MM.1S (cell line): Measurements from ENCODE around the gene ERICH6B.

Experiments used
- DNase-seq: peaks from one replicate; pipeline ENCODE4 v3.0.0-alpha.2; 2015
- H2AFZ ChIP-seq: fragments of 300-600 bp; sonication (generic); 2 replicates; pipeline ENCODE4 v1.6.0; 2016; ENCODE audit warnings: antibody characterized with exemption, low read length
- H3F3A ChIP-seq: fragments of 300-600 bp; sonication (generic); 2 replicates; pipeline ENCODE4 v1.6.1; 2016; ENCODE audit warnings: mild to moderate bottlenecking, antibody characterized with exemption, low read length, moderate library complexity, mixed read lengths; ENCODE audit not compliant: insufficient read depth
- H3K27ac ChIP-seq: fragments of 300-600 bp; sonication (generic); 2 replicates; pipeline ENCODE4 v1.5.1; 2016; ENCODE audit warnings: mild to moderate bottlenecking, low read length
- H3K27me3 ChIP-seq: fragments of 300-600 bp; sonication (generic); replicated peaks from 2 replicates; pipeline ENCODE4 v1.6.0; 2016; ENCODE audit warnings: low read length; ENCODE audit not compliant: insufficient read depth
- H3K36me3 ChIP-seq: fragments of 300-600 bp; sonication (generic); replicated peaks from 2 replicates; pipeline ENCODE4 v1.6.1; 2016; ENCODE audit warnings: mild to moderate bottlenecking, low read length, mixed read lengths; ENCODE audit not compliant: insufficient read depth
- H3K4me1 ChIP-seq: fragments of 300-600 bp; sonication (generic); 2 replicates; pipeline ENCODE4 v1.6.1; 2016; ENCODE audit warnings: low read length, mixed read lengths
- H3K4me2 ChIP-seq: fragments of 300-600 bp; sonication (generic); 2 replicates; pipeline ENCODE4 v1.6.0; 2016; ENCODE audit warnings: low read depth, low read length
- H3K4me3 ChIP-seq: fragments of 300-600 bp; sonication (generic); 2 replicates; pipeline ENCODE4 v1.5.1; 2016; ENCODE audit warnings: low read length, mixed read lengths
- H3K79me2 ChIP-seq: fragments of 300-600 bp; sonication (generic); 2 replicates; pipeline ENCODE4 v1.6.1; 2016; ENCODE audit warnings: mixed run types, low read length, mixed read lengths
- H3K9ac ChIP-seq: fragments of 300-600 bp; sonication (generic); 2 replicates; pipeline ENCODE4 v1.6.1; 2016; ENCODE audit warnings: low read length, mixed read lengths
- H3K9me2 ChIP-seq: fragments of 300-600 bp; sonication (generic); replicated peaks from 2 replicates; pipeline ENCODE4 v1.6.1; 2016; ENCODE audit warnings: mild to moderate bottlenecking, low read length, mixed read lengths; ENCODE audit not compliant: insufficient read depth
- H3K9me3 ChIP-seq: fragments of 300-600 bp; sonication (generic); replicated peaks from 2 replicates; pipeline ENCODE4 v1.6.1; 2016; ENCODE audit warnings: mild to moderate bottlenecking, low read length, mixed read lengths; ENCODE audit not compliant: insufficient read depth
- H4K20me1 ChIP-seq: fragments of 300-600 bp; sonication (generic); 2 replicates; pipeline ENCODE4 v1.6.1; 2016; ENCODE audit warnings: mild to moderate bottlenecking, low read length, moderate library complexity, mixed read lengths; ENCODE audit not compliant: insufficient read depth
- CTCF ChIP-seq: fragments of 300-600 bp; sonication (generic); IDR thresholded peaks from 2 replicates; pipeline ENCODE4 v1.5.1; 2016; ENCODE audit warnings: antibody characterized with exemption, low read length, mixed read lengths
- EZH2 ChIP-seq: fragments of 300-600 bp; sonication (generic); optimal IDR thresholded peaks from 2 replicates; pipeline ENCODE3; 2017; ENCODE audit warnings: low read depth, mild to moderate bottlenecking, antibody characterized with exemption, low read length, mixed read lengths
- EZH2phosphoT487 ChIP-seq: fragments of 300-600 bp; sonication (generic); IDR thresholded peaks from 2 replicates; pipeline ENCODE4 v1.6.1; 2018; ENCODE audit warnings: antibody characterized with exemption, low read length

Gene ERICH6B

GRCh38 chr13:45603338-45603737 lies 12.2 kb downstream of the ERICH6B start:
- H3K79me2 ChIP-seq = no peaks in the 10 kb centered on the region
- H3K9me2 ChIP-seq = no peaks in the 10 kb centered on the region
- H3K27me3 ChIP-seq = no peaks in the 10 kb centered on the region
- H3K36me3 ChIP-seq = no peaks in the 10 kb centered on the region
- no peaks in the 10 kb centered on the region for H4K20me1 ChIP-seq
- no peak overlapping the region for H3K4me3 ChIP-seq
- no peaks in the 10 kb centered on the region for H3F3A ChIP-seq
- no peak overlapping the region for H2AFZ ChIP-seq
- TF ChIP-seq EZH2phosphoT487 = no peak
- no peak for TF ChIP-seq EZH2
- no peak for TF ChIP-seq CTCF
- H3K9me3 ChIP-seq = no peaks in the 10 kb centered on the region
- DNase-seq = no peak
- no peak overlapping the region for H3K4me2 ChIP-seq
- no peak overlapping the region for H3K9ac ChIP-seq
- H3K4me1 ChIP-seq = no peaks in the 10 kb centered on the region
- H3K27ac ChIP-seq = no peak overlapping the region

- H3K27me3 ChIP-seq = no peaks in the 10 kb centered on the region
- no peaks in the 10 kb centered on the region for H3K79me2 ChIP-seq
- no peaks in the 10 kb centered on the region for H3F3A ChIP-seq
- H3K4me3 ChIP-seq = no peak overlapping the region
- no peaks in the 10 kb centered on the region for H3K36me3 ChIP-seq
- no peak for TF ChIP-seq EZH2phosphoT487
- TF ChIP-seq EZH2 = no peak
- TF ChIP-seq CTCF = no peak
- H3K4me2 ChIP-seq = no peak overlapping the region
- no peaks in the 10 kb centered on the region for H3K4me1 ChIP-seq
- H4K20me1 ChIP-seq = no peaks in the 10 kb centered on the region
- no peaks in the 10 kb centered on the region for H3K9me2 ChIP-seq
- no peak overlapping the region for H3K27ac ChIP-seq
- H3K9me3 ChIP-seq = no peaks in the 10 kb centered on the region
- H3K9ac ChIP-seq = no peak overlapping the region
- H2AFZ ChIP-seq = no peak overlapping the region
- no peak for DNase-seq
Measured at GRCh38 chr13:45602183-45603170, 13.1 kb downstream of the ERICH6B start.

GRCh38 chr13:45601680-45602079 lies 13.9 kb downstream of the ERICH6B start:
- TF ChIP-seq CTCF = no peak
- no peak for TF ChIP-seq EZH2
- no peak for TF ChIP-seq EZH2phosphoT487
- H2AFZ ChIP-seq = no peak overlapping the region
- no peaks in the 10 kb centered on the region for H3K9me3 ChIP-seq
- H3K79me2 ChIP-seq = no peaks in the 10 kb centered on the region
- H3K27ac ChIP-seq = no peak overlapping the region
- no peak overlapping the region for H3K4me2 ChIP-seq
- H3K9me2 ChIP-seq = no peaks in the 10 kb centered on the region
- no peak for DNase-seq
- H3K4me3 ChIP-seq = no peak overlapping the region
- H3K36me3 ChIP-seq = no peaks in the 10 kb centered on the region
- H3F3A ChIP-seq = no peaks in the 10 kb centered on the region
- no peaks in the 10 kb centered on the region for H3K4me1 ChIP-seq
- H3K9ac ChIP-seq = no peak overlapping the region
- H4K20me1 ChIP-seq = no peaks in the 10 kb centered on the region
- H3K27me3 ChIP-seq = no peaks in the 10 kb centered on the region
